Measurements from ENCODE around the gene CHCHD5. TPM values are rescaled to one million over a fixed set of nuclear protein-coding genes. Genes with fewer than 3 reads are reported as not detected.
A peak's percentile ranks its signal among the peaks of the same experiment; 100 is the strongest.

The CHCHD5 gene
- total RNA-seq, 1 experiment from 2014 or later, result 33.2 TPM

DNA sequence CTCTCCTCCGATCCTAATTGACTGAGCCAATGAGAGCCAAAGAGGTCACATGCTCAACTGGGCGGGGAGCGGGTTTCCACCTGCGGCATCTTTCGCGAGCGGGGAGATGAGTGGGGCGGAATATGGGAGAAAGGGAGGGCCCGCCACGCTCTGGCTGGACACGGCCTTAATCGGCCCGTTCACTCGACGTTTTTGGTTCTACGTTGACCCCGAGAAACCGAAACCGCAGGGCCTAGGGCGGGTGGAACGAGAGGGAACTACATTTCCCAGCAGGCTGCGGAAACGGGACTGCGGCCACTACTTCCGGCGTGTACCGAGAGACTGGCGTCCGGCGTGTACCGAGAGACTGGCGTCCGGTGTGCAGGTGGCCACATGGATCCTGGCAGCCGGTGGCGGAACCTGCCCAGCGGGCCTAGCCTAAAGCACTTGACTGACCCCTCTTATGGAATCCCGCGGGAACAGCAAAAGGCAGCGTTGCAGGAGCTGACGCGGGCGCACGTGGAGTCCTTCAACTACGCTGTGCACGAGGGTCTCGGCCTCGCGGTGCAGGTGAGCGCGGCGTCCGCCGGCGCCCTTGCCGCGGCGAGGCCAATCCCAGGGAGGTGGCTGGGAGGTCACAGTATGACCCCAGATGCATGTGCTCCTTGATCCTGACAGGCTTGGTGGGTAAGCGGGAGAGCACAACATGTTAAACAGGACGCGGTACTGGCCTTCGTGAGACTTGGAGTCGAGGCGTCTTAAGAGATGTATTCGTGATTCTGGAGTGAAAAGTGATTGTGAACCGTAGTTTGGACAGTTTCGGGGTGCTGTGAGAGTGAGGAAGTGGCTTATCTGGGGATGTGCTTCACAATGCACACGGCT lies 42.1 kb upstream of the CHCHD5 start, which contains the start of gene POLR1B (continued):
- TF ChIP-seq, protein P1, sequence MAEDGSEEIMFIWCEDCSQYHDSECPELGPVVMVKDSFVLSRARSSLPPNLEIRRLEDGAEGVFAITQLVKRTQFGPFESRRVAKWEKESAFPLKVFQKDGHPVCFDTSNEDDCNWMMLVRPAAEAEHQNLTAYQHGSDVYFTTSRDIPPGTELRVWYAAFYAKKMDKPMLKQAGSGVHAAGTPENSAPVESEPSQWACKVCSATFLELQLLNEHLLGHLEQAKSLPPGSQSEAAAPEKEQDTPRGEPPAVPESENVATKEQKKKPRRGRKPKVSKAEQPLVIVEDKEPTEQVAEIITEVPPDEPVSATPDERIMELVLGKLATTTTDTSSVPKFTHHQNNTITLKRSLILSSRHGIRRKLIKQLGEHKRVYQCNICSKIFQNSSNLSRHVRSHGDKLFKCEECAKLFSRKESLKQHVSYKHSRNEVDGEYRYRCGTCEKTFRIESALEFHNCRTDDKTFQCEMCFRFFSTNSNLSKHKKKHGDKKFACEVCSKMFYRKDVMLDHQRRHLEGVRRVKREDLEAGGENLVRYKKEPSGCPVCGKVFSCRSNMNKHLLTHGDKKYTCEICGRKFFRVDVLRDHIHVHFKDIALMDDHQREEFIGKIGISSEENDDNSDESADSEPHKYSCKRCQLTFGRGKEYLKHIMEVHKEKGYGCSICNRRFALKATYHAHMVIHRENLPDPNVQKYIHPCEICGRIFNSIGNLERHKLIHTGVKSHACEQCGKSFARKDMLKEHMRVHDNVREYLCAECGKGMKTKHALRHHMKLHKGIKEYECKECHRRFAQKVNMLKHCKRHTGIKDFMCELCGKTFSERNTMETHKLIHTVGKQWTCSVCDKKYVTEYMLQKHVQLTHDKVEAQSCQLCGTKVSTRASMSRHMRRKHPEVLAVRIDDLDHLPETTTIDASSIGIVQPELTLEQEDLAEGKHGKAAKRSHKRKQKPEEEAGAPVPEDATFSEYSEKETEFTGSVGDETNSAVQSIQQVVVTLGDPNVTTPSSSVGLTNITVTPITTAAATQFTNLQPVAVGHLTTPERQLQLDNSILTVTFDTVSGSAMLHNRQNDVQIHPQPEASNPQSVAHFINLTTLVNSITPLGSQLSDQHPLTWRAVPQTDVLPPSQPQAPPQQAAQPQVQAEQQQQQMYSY (CRISPR knock-in tag; IDR thresholded peaks at IDR 0.05), result 0 out of 2 replicates have a peak, but pooled peaks have one; percentile 55
- TF ChIP-seq, protein P2, sequence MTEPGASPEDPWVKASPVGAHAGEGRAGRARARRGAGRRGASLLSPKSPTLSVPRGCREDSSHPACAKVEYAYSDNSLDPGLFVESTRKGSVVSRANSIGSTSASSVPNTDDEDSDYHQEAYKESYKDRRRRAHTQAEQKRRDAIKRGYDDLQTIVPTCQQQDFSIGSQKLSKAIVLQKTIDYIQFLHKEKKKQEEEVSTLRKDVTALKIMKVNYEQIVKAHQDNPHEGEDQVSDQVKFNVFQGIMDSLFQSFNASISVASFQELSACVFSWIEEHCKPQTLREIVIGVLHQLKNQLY (CRISPR knock-in tag; IDR thresholded peaks at IDR 0.05), result no peak
- TF ChIP-seq RORB (CRISPR knock-in tag; IDR thresholded peaks at IDR 0.05), result no peak
- no peak; the same call in 1 of the 2 replicates for TF ChIP-seq MYBL2 (CRISPR knock-in tag; IDR thresholded peaks at IDR 0.05)
- peak; percentile 93 for TF ChIP-seq TEAD1 (CRISPR knock-in tag; IDR thresholded peaks at IDR 0.05)
- TF ChIP-seq, protein P3, sequence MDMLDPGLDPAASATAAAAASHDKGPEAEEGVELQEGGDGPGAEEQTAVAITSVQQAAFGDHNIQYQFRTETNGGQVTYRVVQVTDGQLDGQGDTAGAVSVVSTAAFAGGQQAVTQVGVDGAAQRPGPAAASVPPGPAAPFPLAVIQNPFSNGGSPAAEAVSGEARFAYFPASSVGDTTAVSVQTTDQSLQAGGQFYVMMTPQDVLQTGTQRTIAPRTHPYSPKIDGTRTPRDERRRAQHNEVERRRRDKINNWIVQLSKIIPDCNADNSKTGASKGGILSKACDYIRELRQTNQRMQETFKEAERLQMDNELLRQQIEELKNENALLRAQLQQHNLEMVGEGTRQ (CRISPR knock-in tag; IDR thresholded peaks at IDR 0.05), result peak; percentile 91
- TF ChIP-seq ZNF219 (CRISPR knock-in tag; IDR thresholded peaks at IDR 0.05; ENCODE audit: borderline replicate concordance), result peak; percentile 87
- no peak; the same call in 1 of the 2 replicates for TF ChIP-seq NFE2L1 (CRISPR knock-in tag; IDR thresholded peaks at IDR 0.05)
- TF ChIP-seq CBFB (CRISPR knock-in tag; IDR thresholded peaks at IDR 0.05; ENCODE audit: low read depth), result no peak
- TF ChIP-seq MXD4 (CRISPR knock-in tag; IDR thresholded peaks at IDR 0.05; ENCODE audit: borderline replicate concordance), result no peak
- TF ChIP-seq, protein P4, sequence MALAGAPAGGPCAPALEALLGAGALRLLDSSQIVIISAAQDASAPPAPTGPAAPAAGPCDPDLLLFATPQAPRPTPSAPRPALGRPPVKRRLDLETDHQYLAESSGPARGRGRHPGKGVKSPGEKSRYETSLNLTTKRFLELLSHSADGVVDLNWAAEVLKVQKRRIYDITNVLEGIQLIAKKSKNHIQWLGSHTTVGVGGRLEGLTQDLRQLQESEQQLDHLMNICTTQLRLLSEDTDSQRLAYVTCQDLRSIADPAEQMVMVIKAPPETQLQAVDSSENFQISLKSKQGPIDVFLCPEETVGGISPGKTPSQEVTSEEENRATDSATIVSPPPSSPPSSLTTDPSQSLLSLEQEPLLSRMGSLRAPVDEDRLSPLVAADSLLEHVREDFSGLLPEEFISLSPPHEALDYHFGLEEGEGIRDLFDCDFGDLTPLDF (CRISPR knock-in tag; IDR thresholded peaks at IDR 0.05), result no peak
- TF ChIP-seq, protein P5, sequence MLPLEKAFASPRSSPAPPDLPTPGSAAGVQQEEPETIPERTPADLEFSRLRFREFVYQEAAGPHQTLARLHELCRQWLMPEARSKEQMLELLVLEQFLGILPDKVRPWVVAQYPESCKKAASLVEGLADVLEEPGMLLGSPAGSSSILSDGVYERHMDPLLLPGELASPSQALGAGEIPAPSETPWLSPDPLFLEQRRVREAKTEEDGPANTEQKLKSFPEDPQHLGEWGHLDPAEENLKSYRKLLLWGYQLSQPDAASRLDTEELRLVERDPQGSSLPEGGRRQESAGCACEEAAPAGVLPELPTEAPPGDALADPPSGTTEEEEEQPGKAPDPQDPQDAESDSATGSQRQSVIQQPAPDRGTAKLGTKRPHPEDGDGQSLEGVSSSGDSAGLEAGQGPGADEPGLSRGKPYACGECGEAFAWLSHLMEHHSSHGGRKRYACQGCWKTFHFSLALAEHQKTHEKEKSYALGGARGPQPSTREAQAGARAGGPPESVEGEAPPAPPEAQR (CRISPR knock-in tag; IDR thresholded peaks at IDR 0.05), result no peak
- TF ChIP-seq, protein P6, sequence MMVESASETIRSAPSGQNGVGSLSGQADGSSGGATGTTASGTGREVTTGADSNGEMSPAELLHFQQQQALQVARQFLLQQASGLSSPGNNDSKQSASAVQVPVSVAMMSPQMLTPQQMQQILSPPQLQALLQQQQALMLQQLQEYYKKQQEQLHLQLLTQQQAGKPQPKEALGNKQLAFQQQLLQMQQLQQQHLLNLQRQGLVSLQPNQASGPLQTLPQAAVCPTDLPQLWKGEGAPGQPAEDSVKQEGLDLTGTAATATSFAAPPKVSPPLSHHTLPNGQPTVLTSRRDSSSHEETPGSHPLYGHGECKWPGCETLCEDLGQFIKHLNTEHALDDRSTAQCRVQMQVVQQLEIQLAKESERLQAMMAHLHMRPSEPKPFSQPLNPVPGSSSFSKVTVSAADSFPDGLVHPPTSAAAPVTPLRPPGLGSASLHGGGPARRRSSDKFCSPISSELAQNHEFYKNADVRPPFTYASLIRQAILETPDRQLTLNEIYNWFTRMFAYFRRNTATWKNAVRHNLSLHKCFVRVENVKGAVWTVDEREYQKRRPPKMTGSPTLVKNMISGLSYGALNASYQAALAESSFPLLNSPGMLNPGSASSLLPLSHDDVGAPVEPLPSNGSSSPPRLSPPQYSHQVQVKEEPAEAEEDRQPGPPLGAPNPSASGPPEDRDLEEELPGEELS (CRISPR knock-in tag; IDR thresholded peaks at IDR 0.05), result peak; percentile 91
- TF ChIP-seq, protein P7, sequence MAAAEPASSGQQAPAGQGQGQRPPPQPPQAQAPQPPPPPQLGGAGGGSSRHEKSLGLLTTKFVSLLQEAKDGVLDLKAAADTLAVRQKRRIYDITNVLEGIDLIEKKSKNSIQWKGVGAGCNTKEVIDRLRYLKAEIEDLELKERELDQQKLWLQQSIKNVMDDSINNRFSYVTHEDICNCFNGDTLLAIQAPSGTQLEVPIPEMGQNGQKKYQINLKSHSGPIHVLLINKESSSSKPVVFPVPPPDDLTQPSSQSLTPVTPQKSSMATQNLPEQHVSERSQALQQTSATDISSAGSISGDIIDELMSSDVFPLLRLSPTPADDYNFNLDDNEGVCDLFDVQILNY (CRISPR knock-in tag; IDR thresholded peaks at IDR 0.05), result peak; percentile 57; the same call in 1 of the 2 replicates
- TF ChIP-seq, protein P8, sequence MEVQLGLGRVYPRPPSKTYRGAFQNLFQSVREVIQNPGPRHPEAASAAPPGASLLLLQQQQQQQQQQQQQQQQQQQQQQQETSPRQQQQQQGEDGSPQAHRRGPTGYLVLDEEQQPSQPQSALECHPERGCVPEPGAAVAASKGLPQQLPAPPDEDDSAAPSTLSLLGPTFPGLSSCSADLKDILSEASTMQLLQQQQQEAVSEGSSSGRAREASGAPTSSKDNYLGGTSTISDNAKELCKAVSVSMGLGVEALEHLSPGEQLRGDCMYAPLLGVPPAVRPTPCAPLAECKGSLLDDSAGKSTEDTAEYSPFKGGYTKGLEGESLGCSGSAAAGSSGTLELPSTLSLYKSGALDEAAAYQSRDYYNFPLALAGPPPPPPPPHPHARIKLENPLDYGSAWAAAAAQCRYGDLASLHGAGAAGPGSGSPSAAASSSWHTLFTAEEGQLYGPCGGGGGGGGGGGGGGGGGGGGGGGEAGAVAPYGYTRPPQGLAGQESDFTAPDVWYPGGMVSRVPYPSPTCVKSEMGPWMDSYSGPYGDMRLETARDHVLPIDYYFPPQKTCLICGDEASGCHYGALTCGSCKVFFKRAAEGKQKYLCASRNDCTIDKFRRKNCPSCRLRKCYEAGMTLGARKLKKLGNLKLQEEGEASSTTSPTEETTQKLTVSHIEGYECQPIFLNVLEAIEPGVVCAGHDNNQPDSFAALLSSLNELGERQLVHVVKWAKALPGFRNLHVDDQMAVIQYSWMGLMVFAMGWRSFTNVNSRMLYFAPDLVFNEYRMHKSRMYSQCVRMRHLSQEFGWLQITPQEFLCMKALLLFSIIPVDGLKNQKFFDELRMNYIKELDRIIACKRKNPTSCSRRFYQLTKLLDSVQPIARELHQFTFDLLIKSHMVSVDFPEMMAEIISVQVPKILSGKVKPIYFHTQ (CRISPR knock-in tag; IDR thresholded peaks at IDR 0.05), result no peak
- peak; percentile 91 for TF ChIP-seq TEAD4 (CRISPR knock-in tag; IDR thresholded peaks at IDR 0.05)
- TF ChIP-seq, protein P9, sequence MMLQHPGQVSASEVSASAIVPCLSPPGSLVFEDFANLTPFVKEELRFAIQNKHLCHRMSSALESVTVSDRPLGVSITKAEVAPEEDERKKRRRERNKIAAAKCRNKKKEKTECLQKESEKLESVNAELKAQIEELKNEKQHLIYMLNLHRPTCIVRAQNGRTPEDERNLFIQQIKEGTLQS (CRISPR knock-in tag; conservative IDR thresholded peaks at IDR 0.05), result no peak
- TF ChIP-seq, protein P10, sequence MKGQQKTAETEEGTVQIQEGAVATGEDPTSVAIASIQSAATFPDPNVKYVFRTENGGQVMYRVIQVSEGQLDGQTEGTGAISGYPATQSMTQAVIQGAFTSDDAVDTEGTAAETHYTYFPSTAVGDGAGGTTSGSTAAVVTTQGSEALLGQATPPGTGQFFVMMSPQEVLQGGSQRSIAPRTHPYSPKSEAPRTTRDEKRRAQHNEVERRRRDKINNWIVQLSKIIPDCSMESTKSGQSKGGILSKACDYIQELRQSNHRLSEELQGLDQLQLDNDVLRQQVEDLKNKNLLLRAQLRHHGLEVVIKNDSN (CRISPR knock-in tag; IDR thresholded peaks at IDR 0.05), result peak; percentile 90

Data from WTC11 (cell line).